Trophoblast cell (in vitro differentiated cells and primary cell): Measurements from ENCODE around the gene CACNA2D3.

ENCODE experiments used
- DNase-seq, 2 donors: peaks; one replicate each; pipeline ENCODE4 v3.0.0-alpha.2; 2016
- H2AFZ ChIP-seq: 2 replicates; pipeline ENCODE4 v1.6.1; 2013; ENCODE audit warnings: low read length, moderate library complexity, mild to moderate bottlenecking; ENCODE audit not compliant: insufficient read depth, poor library complexity
- H2AK5ac ChIP-seq: 2 replicates; pipeline ENCODE4 v1.6.1; 2013; ENCODE audit warnings: mild to moderate bottlenecking, low read length
- H2BK120ac ChIP-seq: 2 replicates; pipeline ENCODE4 v1.6.1; 2013; ENCODE audit warnings: low read length, mild to moderate bottlenecking, moderate library complexity; ENCODE audit not compliant: insufficient read depth, poor library complexity
- H2BK12ac ChIP-seq: 2 replicates; pipeline ENCODE4 v1.6.1; 2013; ENCODE audit warnings: mild to moderate bottlenecking, low read length, moderate library complexity
- H2BK5ac ChIP-seq: 2 replicates; pipeline ENCODE4 v1.6.1; 2013; ENCODE audit warnings: low read length, low read depth, moderate library complexity, mild to moderate bottlenecking; ENCODE audit not compliant: poor library complexity
- H3K14ac ChIP-seq: 2 replicates; pipeline ENCODE4 v1.6.1; 2013; ENCODE audit warnings: mild to moderate bottlenecking, low read length
- H3K18ac ChIP-seq: 2 replicates; pipeline ENCODE4 v1.6.1; 2013; ENCODE audit warnings: mild to moderate bottlenecking, low read length
- H3K23ac ChIP-seq: 2 replicates; pipeline ENCODE4 v1.6.1; 2013; ENCODE audit warnings: low read length
- H3K27ac ChIP-seq: 2 replicates; pipeline ENCODE4 v1.5.1; 2013; ENCODE audit warnings: low read depth, mild to moderate bottlenecking, inconsistent platforms, low read length, moderate library complexity
- H3K27me3 ChIP-seq: 2 replicates; pipeline ENCODE4 v1.6.1; 2013; ENCODE audit warnings: inconsistent platforms, mild to moderate bottlenecking, low read length, moderate library complexity; ENCODE audit not compliant: insufficient read depth
- H3K36me3 ChIP-seq, 2 experiments: 1 replicate in 1 of 2; 2 replicates in 1 of 2; pipeline ENCODE4 v1.6.1; 2013; ENCODE audit warnings: low read length in 2 of 2, mild to moderate bottlenecking in 2 of 2, moderate library complexity in 1 of 2; ENCODE audit not compliant: insufficient read depth in 2 of 2, control insufficient read depth in 1 of 2
- H3K4ac ChIP-seq: 2 replicates; pipeline ENCODE4 v1.6.1; 2013; ENCODE audit warnings: low read depth, mild to moderate bottlenecking, low read length, moderate library complexity
- H3K4me1 ChIP-seq, 2 experiments: 1 replicate in 1 of 2; 2 replicates in 1 of 2; pipeline ENCODE4 v1.6.1; 2013; ENCODE audit warnings: low read length in 2 of 2, mild to moderate bottlenecking in 2 of 2, moderate library complexity in 1 of 2; ENCODE audit not compliant: insufficient read depth in 2 of 2, control insufficient read depth in 1 of 2
- H3K4me2 ChIP-seq: 2 replicates; pipeline ENCODE4 v1.6.1; 2013; ENCODE audit warnings: inconsistent platforms, mild to moderate bottlenecking, low read length, moderate library complexity
- H3K4me3 ChIP-seq: 2 replicates; pipeline ENCODE4 v1.5.1; 2013; ENCODE audit warnings: mild to moderate bottlenecking, low read depth, low read length, inconsistent platforms
- H3K79me1 ChIP-seq: one replicate; pipeline ENCODE4 v1.6.1; 2013; ENCODE audit warnings: low read length
- H3K79me2 ChIP-seq: 2 replicates; pipeline ENCODE4 v1.6.1; 2013; ENCODE audit warnings: low read length, mild to moderate bottlenecking; ENCODE audit not compliant: control insufficient read depth, insufficient read depth, poor library complexity
- H3K9ac ChIP-seq: 2 replicates; pipeline ENCODE4 v1.6.1; 2013; ENCODE audit warnings: mild to moderate bottlenecking, low read length
- H3K9me3 ChIP-seq: 2 replicates; pipeline ENCODE4 v1.6.1; 2013; ENCODE audit warnings: low read depth, mild to moderate bottlenecking, control low read depth, inconsistent platforms, low read length; ENCODE audit not compliant: insufficient read depth
- H4K12ac ChIP-seq: 2 replicates; pipeline ENCODE4 v1.6.1; 2013; ENCODE audit warnings: low read depth, mild to moderate bottlenecking, low read length, moderate library complexity
- H4K8ac ChIP-seq: 2 replicates; pipeline ENCODE4 v1.6.1; 2013; ENCODE audit warnings: low read depth, mild to moderate bottlenecking, low read length, moderate library complexity
- H4K91ac ChIP-seq: one replicate; pipeline ENCODE4 v1.6.1; 2013; ENCODE audit warnings: low read depth, mild to moderate bottlenecking, low read length, moderate library complexity
- WGBS: extraction: QIAGEN DNeasy Blood & Tissue Kit; methylation state at CpG from one replicate; pipeline ENCODE4 v1.1.7; 2013; ENCODE audit warnings: missing lambda C conversion rate; ENCODE audit not compliant: insufficient read length, insufficient coverage; ENCODE audit errors: extremely low coverage; 5-methylcytosine and 5-hydroxymethylcytosine counted together

The CACNA2D3 gene

DNA sequence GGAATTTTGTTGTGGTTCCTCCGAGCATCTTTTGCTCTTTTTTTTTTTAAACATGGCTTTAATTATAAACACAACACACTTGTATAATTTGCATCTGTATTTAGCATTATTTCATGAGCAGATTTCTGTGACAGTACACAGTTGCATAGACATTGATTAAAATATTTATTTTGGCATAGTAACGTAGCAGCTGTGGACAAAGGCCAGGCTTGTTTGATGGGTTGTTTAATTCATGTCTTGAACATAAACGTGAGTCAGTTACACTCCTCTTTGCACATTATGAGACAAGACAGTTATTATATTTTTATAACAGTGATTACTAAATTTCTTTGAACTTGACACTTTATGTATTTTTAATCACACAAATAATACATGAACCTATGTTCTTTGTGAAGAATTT is 182.5 kb downstream of the CACNA2D3 start:
- Histone ChIP-seq H2AK5ac (no peak overlapping the region), H3K27ac (no peak overlapping the region), H2AFZ (no peak overlapping the region), H3K23ac (no peak overlapping the region), H3K14ac (no peak overlapping the region), H2BK5ac (no peak overlapping the region), H4K8ac (no peak overlapping the region), H4K91ac (no peak overlapping the region), H3K18ac (no peak overlapping the region), H4K12ac (no peak overlapping the region), H3K9ac (no peak overlapping the region), H3K79me2 (no peaks in the 10 kb centered on the region), H3K79me1 (no peaks in the 10 kb centered on the region), H3K36me3 (no peaks in the 10 kb centered on the region), H2BK12ac (no peak overlapping the region), H3K4me1 (no peaks in the 10 kb centered on the region), H3K4me3 (no peak overlapping the region), H3K4me2 (no peak overlapping the region), H2BK120ac (no peak overlapping the region), H3K9me3 (peaks cover 2% of the 10 kb centered on the region), H3K27me3 (no peaks in the 10 kb centered on the region), H3K4ac (no peak overlapping the region)
- no CpG with 5 or more reads among the region's 3 CpGs for WGBS
- no peak for DNase-seq

DNA sequence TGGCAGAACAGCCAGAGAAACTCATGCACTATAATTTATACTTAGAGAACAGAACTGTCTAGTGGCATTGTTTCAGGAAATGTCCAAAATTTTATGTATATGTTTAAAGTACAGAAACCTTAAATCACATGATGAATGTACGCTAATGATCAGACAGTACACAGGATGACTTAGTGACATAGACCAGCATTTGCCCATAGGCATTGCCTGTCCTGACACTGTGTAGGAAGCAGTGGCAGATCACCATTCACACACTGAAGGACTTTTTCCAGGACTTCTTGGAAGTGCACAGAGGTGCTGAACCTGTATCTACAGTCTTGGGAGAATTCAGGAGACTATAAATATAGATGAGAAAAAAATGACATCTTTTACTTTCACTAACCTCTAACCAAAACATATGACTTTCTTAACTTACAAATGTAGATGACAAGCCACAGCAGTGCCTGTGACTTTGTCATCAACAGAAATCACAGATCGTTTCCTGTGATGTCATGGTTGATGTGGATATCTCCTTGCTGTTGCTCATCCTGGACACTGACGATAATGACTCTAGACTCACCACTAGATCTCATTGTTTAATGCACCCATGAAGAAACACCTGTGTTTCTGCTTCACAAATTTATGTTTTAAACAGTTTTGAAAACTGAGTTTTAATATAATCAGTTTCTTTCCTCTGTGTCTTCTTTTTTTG is 183.2 kb downstream of the CACNA2D3 start:
- Histone ChIP-seq H3K4me1 (no peaks in the 10 kb centered on the region), H3K79me2 (no peaks in the 10 kb centered on the region), H2BK12ac (no peak overlapping the region), H3K9ac (no peak overlapping the region), H4K8ac (no peak overlapping the region), H3K18ac (no peak overlapping the region), H2AFZ (no peak overlapping the region), H2BK5ac (no peak overlapping the region), H3K79me1 (no peaks in the 10 kb centered on the region), H3K27ac (no peak overlapping the region), H3K36me3 (no peaks in the 10 kb centered on the region), H4K91ac (no peak overlapping the region), H3K4ac (no peak overlapping the region), H3K14ac (no peak overlapping the region), H3K27me3 (no peaks in the 10 kb centered on the region), H3K23ac (no peak overlapping the region), H2AK5ac (no peak overlapping the region), H4K12ac (no peak overlapping the region), H2BK120ac (no peak overlapping the region), H3K9me3 (peaks cover 2% of the 10 kb centered on the region), H3K4me2 (no peak overlapping the region), H3K4me3 (no peak overlapping the region)
- no CpG with 5 or more reads among the region's 3 CpGs for WGBS
- DNase-seq: no peak

DNA sequence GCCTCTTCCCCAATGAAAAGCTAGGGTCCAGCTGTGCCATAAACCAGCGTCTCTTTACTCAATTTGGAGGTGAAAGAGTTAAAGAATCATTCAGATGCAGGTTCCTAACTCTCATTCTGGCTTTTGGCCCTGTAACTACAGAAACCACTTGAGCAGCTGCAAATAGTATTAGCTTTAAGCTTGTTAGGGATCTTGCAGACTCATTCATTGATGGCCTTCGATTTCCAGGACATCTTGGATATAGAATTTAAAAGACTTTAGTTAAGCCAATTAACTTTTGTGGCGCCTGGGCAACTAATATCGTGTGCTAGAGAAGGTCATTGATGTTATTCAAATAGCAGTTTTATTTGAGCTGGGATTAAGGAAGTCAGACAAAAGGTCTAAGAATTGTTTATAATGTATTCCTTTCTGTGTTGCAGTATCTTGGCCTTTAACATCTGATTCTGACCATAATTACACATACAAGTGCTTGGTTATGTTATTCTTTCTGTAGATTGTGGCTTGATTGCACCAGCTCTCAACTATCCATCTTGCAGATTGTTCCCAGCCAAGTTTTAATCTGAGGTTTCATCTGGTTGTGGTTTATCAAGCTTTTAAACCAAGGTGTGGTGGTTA is 185.3 kb downstream of the CACNA2D3 start:
- H4K12ac ChIP-seq: no peak overlapping the region
- peaks cover 2% of the 10 kb centered on the region for H3K9me3 ChIP-seq
- no peak overlapping the region for H3K9ac ChIP-seq
- H4K91ac ChIP-seq: no peak overlapping the region
- no peaks in the 10 kb centered on the region for H3K4me1 ChIP-seq
- WGBS: no CpG with 5 or more reads among the region's 4 CpGs
- H4K8ac ChIP-seq: no peak overlapping the region
- H2BK5ac ChIP-seq: no peak overlapping the region
- no peak overlapping the region for H3K4me3 ChIP-seq
- no peak overlapping the region for H3K23ac ChIP-seq
- H3K14ac ChIP-seq: no peak overlapping the region
- no peak overlapping the region for H3K4ac ChIP-seq
- H2AFZ ChIP-seq: no peak overlapping the region
- no peaks in the 10 kb centered on the region for H3K79me1 ChIP-seq
- H3K18ac ChIP-seq: no peak overlapping the region
- H3K4me2 ChIP-seq: no peak overlapping the region
- H3K79me2 ChIP-seq: no peaks in the 10 kb centered on the region
- no peak overlapping the region for H2BK120ac ChIP-seq
- H3K36me3 ChIP-seq: no peaks in the 10 kb centered on the region
- H3K27ac ChIP-seq: no peak overlapping the region
- no peak overlapping the region for H2BK12ac ChIP-seq
- H3K27me3 ChIP-seq: no peaks in the 10 kb centered on the region
- no peak overlapping the region for H2AK5ac ChIP-seq
- no peak for DNase-seq

DNA sequence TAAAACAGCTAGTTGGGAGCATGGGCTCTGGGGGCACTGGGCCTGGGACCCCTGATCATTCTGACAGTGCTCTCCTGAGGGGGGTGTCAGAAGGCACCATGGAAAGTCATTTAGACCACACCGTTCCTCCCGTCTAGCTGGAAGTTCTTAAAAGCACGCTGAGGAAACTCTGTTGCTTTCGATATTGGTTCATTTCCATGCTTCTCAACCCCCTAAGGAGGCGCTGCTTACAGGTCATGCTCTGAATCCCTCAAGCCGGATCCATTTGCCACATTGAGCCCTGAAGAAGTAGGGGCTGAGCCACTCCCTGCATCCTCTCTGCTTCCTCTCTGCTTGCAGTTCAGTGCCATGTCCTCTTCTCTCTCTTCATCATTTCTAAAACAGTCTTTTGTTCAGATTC is 187.2 kb downstream of the CACNA2D3 start:
- Histone ChIP-seq H3K79me1 (no peaks in the 10 kb centered on the region), H3K23ac (peak overlapping the region; percentile 86), H3K27me3 (no peaks in the 10 kb centered on the region), H2BK5ac (no peak overlapping the region), H3K4me3 (no peak overlapping the region), H3K14ac (no peak overlapping the region), H3K18ac (no peak overlapping the region), H3K4me2 (no peak overlapping the region), H4K91ac (no peak overlapping the region), H2BK12ac (no peak overlapping the region), H3K36me3 (no peaks in the 10 kb centered on the region), H4K12ac (no peak overlapping the region), H2AK5ac (no peak overlapping the region), H3K27ac (no peak overlapping the region), H3K9ac (no peak overlapping the region), H3K4me1 (no peaks in the 10 kb centered on the region), H3K79me2 (no peaks in the 10 kb centered on the region), H2AFZ (no peak overlapping the region), H3K9me3 (peaks cover 2% of the 10 kb centered on the region), H2BK120ac (no peak overlapping the region), H3K4ac (no peak overlapping the region), H4K8ac (no peak overlapping the region)
- no CpG with 5 or more reads among the region's 6 CpGs for WGBS
- no peak for DNase-seq
